ENCODE data around the gene VDR.

VDR gene

GRCh38 chr12:47824198-47824597, 80.6 kb downstream of the VDR start:
- H3K4me3 ChIP-seq (ENCODE audit: low read depth, low read length), result no peak overlapping the region
- DNase-seq (ENCODE audit: low read depth), result no peak
- TF ChIP-seq CTCF (conservative IDR thresholded peaks at IDR 0.05; ENCODE audit: low read depth, low read length), result no peak

- TF ChIP-seq CTCF (conservative IDR thresholded peaks at IDR 0.05; ENCODE audit: low read depth, low read length), result no peak
- no peak overlapping the region for H3K4me3 ChIP-seq (ENCODE audit: low read depth, low read length)
- no peak for DNase-seq (ENCODE audit: low read depth)
Measured at GRCh38 chr12:47823422-47824086, 81.2 kb downstream of the VDR start.

GRCh38 chr12:47822863-47823262, 81.9 kb downstream of the VDR start:
- DNase-seq (ENCODE audit: low read depth), result no peak
- no peak for TF ChIP-seq CTCF (conservative IDR thresholded peaks at IDR 0.05; ENCODE audit: low read depth, low read length)
- no peak overlapping the region for H3K4me3 ChIP-seq (ENCODE audit: low read depth, low read length)

- no peak for DNase-seq (ENCODE audit: low read depth)
- H3K4me3 ChIP-seq (ENCODE audit: low read depth, low read length), result no peak overlapping the region
- no peak for TF ChIP-seq CTCF (conservative IDR thresholded peaks at IDR 0.05; ENCODE audit: low read depth, low read length)
Measured at GRCh38 chr12:47822401-47822800, 82.4 kb downstream of the VDR start.

GRCh38 chr12:47821346-47821706, 83.5 kb downstream of the VDR start:
- no peak for DNase-seq (ENCODE audit: low read depth)
- TF ChIP-seq CTCF (conservative IDR thresholded peaks at IDR 0.05; ENCODE audit: low read depth, low read length), result no peak
- H3K4me3 ChIP-seq (ENCODE audit: low read depth, low read length), result no peak overlapping the region

GRCh38 chr12:47820631-47821345, 84.0 kb downstream of the VDR start:
- DNase-seq (ENCODE audit: low read depth), result peak; percentile 97
- no peak for TF ChIP-seq CTCF (conservative IDR thresholded peaks at IDR 0.05; ENCODE audit: low read depth, low read length)
- peak overlapping the region; percentile 76 for H3K4me3 ChIP-seq (ENCODE audit: low read depth, low read length)
